ENCODE data around the gene ADAM33.

Gene ADAM33

GRCh38 chr20:3681931-3682781 lies at the start of gene ADAM33:
Gene ADAM33 (minus strand): TSS chr20:3682010. CDS start chr20:3682004, 6 bp downstream.
- in situ Hi-C loops (cut with HindIII; ENCODE audit: low sequenced_read_pairs) = loop anchor here (5.0 kb wide), 1 partner anchor 55 kb away; no protein-coding TSS in a partner anchor

GRCh38 chr20:3730803-3731672 lies 49.2 kb upstream of the ADAM33 start:
- in situ Hi-C loops (cut with HindIII; ENCODE audit: low sequenced_read_pairs) = loop anchor here (10.0 kb wide), 1 partner anchor 354 kb away; no protein-coding TSS in a partner anchor

GRCh38 chr20:3729811-3730540 lies 48.2 kb upstream of the ADAM33 start:
- in situ Hi-C loops (cut with HindIII; ENCODE audit: low sequenced_read_pairs) = loop anchor here (10.0 kb wide), 1 partner anchor 355 kb away; no protein-coding TSS in a partner anchor

GRCh38 chr20:3729378-3729777 lies 47.6 kb upstream of the ADAM33 start:
- in situ Hi-C loops (cut with HindIII; ENCODE audit: low sequenced_read_pairs) = no loop called here

- in situ Hi-C loops (cut with HindIII; ENCODE audit: low sequenced_read_pairs) = no loop called here
Observed at GRCh38 chr20:3728876-3729275, 47.1 kb upstream of the ADAM33 start.

- in situ Hi-C loops (cut with HindIII; ENCODE audit: low sequenced_read_pairs) = no loop called here
Observed at GRCh38 chr20:3728354-3728753, 46.5 kb upstream of the ADAM33 start.

GRCh38 chr20:3727401-3728021 lies 45.7 kb upstream of the ADAM33 start:
- in situ Hi-C loops (cut with HindIII; ENCODE audit: low sequenced_read_pairs) = no loop called here

GRCh38 chr20:3724356-3724755 lies 42.5 kb upstream of the ADAM33 start:
- in situ Hi-C loops (cut with HindIII; ENCODE audit: low sequenced_read_pairs) = no loop called here

- in situ Hi-C loops (cut with HindIII; ENCODE audit: low sequenced_read_pairs) = no loop called here
Observed at GRCh38 chr20:3723284-3723683, 41.5 kb upstream of the ADAM33 start.

- in situ Hi-C loops (cut with HindIII; ENCODE audit: low sequenced_read_pairs) = no loop called here
Observed at GRCh38 chr20:3721912-3722311, 40.1 kb upstream of the ADAM33 start.

- in situ Hi-C loops (cut with HindIII; ENCODE audit: low sequenced_read_pairs) = no loop called here
Observed at GRCh38 chr20:3720626-3721025, 38.8 kb upstream of the ADAM33 start.

- in situ Hi-C loops (cut with HindIII; ENCODE audit: low sequenced_read_pairs) = no loop called here
Observed at GRCh38 chr20:3720068-3720467, 38.3 kb upstream of the ADAM33 start.

- in situ Hi-C loops (cut with HindIII; ENCODE audit: low sequenced_read_pairs) = loop anchor here (5.0 kb wide), 1 partner anchor 72 kb away; no protein-coding TSS in a partner anchor
Observed at GRCh38 chr20:3719046-3719445, 37.2 kb upstream of the ADAM33 start.

- in situ Hi-C loops (cut with HindIII; ENCODE audit: low sequenced_read_pairs) = loop anchor here (5.0 kb wide), 1 partner anchor 69 kb away; no protein-coding TSS in a partner anchor
Observed at GRCh38 chr20:3716195-3716834, 34.5 kb upstream of the ADAM33 start.

- in situ Hi-C loops (cut with HindIII; ENCODE audit: low sequenced_read_pairs) = no loop called here
Observed at GRCh38 chr20:3714092-3714491, 32.3 kb upstream of the ADAM33 start.

- in situ Hi-C loops (cut with HindIII; ENCODE audit: low sequenced_read_pairs) = no loop called here
Observed at GRCh38 chr20:3712279-3712873, 30.6 kb upstream of the ADAM33 start, which contains the start of gene SIGLEC1. Gene SIGLEC1 (minus strand): TSS chr20:3712600. CDS start chr20:3707128, 5,472 bp downstream.

GRCh38 chr20:3711484-3711941 lies 29.7 kb upstream of the ADAM33 start:
- in situ Hi-C loops (cut with HindIII; ENCODE audit: low sequenced_read_pairs) = no loop called here

GRCh38 chr20:3710703-3711483 lies 29.1 kb upstream of the ADAM33 start:
- in situ Hi-C loops (cut with HindIII; ENCODE audit: low sequenced_read_pairs) = no loop called here
